Measurements from ENCODE around the gene RGS3. TPM values are rescaled to one million over a fixed set of nuclear protein-coding genes. Genes with fewer than 3 reads are reported as not detected.

Gene RGS3
- total RNA-seq, 1 donor, result 77.4 TPM

GRCh38 chr9:113519426-113520108 lies 56.0 kb downstream of the RGS3 start:
- no peak for TF ChIP-seq CTCF (IDR thresholded peaks at IDR 0.05; ENCODE audit: extremely low read depth, low read depth, low read length)
- H2AFZ ChIP-seq (ENCODE audit: low read length), result no peak overlapping the region
- H3K27me3 ChIP-seq (ENCODE audit: insufficient read depth, low read length), result no peaks in the 10 kb centered on the region
- no peak overlapping the region for H3K4me3 ChIP-seq (ENCODE audit: insufficient read depth, low read length)
- H3K4me2 ChIP-seq (ENCODE audit: insufficient read depth, low read length), result no peak overlapping the region
- H3K79me2 ChIP-seq (ENCODE audit: insufficient read depth, low read length), result no peaks in the 10 kb centered on the region
- H4K20me1 ChIP-seq (ENCODE audit: insufficient read depth, low read length), result no peaks in the 10 kb centered on the region
- H3K9me3 ChIP-seq (ENCODE audit: low read depth, low read length), result no peaks in the 10 kb centered on the region
- H3K36me3 ChIP-seq (ENCODE audit: insufficient read depth, low read length), result no peaks in the 10 kb centered on the region
- no peak for DNase-seq (ENCODE audit: insufficient read length, low spot score, missing footprints)
- H3K27ac ChIP-seq (ENCODE audit: low read depth, low read length), result no peak overlapping the region
- peaks cover 29% of the 10 kb centered on the region for H3K4me1 ChIP-seq (ENCODE audit: insufficient read depth, low read length)

GRCh38 chr9:113520109-113520642 lies 56.6 kb downstream of the RGS3 start:
- Histone ChIP-seq H3K27ac (ENCODE audit: low read depth, low read length) (no peak overlapping the region), H3K4me3 (ENCODE audit: insufficient read depth, low read length) (no peak overlapping the region), H3K79me2 (ENCODE audit: insufficient read depth, low read length) (no peaks in the 10 kb centered on the region), H3K36me3 (ENCODE audit: insufficient read depth, low read length) (no peaks in the 10 kb centered on the region), H3K4me2 (ENCODE audit: insufficient read depth, low read length) (no peak overlapping the region), H4K20me1 (ENCODE audit: insufficient read depth, low read length) (no peaks in the 10 kb centered on the region), H2AFZ (ENCODE audit: low read length) (no peak overlapping the region), H3K27me3 (ENCODE audit: insufficient read depth, low read length) (no peaks in the 10 kb centered on the region), H3K4me1 (ENCODE audit: insufficient read depth, low read length) (peaks cover 29% of the 10 kb centered on the region), H3K9me3 (ENCODE audit: low read depth, low read length) (no peaks in the 10 kb centered on the region)
- no peak for TF ChIP-seq CTCF (IDR thresholded peaks at IDR 0.05; ENCODE audit: extremely low read depth, low read depth, low read length)
- no peak for DNase-seq (ENCODE audit: insufficient read length, low spot score, missing footprints)

- no peaks in the 10 kb centered on the region for H4K20me1 ChIP-seq (ENCODE audit: insufficient read depth, low read length)
- no peak overlapping the region for H3K27ac ChIP-seq (ENCODE audit: low read depth, low read length)
- H3K36me3 ChIP-seq (ENCODE audit: insufficient read depth, low read length), result no peaks in the 10 kb centered on the region
- no peak for DNase-seq (ENCODE audit: insufficient read length, low spot score, missing footprints)
- H3K4me3 ChIP-seq (ENCODE audit: insufficient read depth, low read length), result no peak overlapping the region
- H3K4me1 ChIP-seq (ENCODE audit: insufficient read depth, low read length), result peaks cover 25% of the 10 kb centered on the region
- no peaks in the 10 kb centered on the region for H3K79me2 ChIP-seq (ENCODE audit: insufficient read depth, low read length)
- H3K9me3 ChIP-seq (ENCODE audit: low read depth, low read length), result no peaks in the 10 kb centered on the region
- no peak for TF ChIP-seq CTCF (IDR thresholded peaks at IDR 0.05; ENCODE audit: extremely low read depth, low read depth, low read length)
- H3K27me3 ChIP-seq (ENCODE audit: insufficient read depth, low read length), result no peaks in the 10 kb centered on the region
- no peak overlapping the region for H2AFZ ChIP-seq (ENCODE audit: low read length)
- no peak overlapping the region for H3K4me2 ChIP-seq (ENCODE audit: insufficient read depth, low read length)
Measured at GRCh38 chr9:113521693-113522255, 58.2 kb downstream of the RGS3 start.

- no peaks in the 10 kb centered on the region for H3K9me3 ChIP-seq (ENCODE audit: low read depth, low read length)
- no peaks in the 10 kb centered on the region for H3K27me3 ChIP-seq (ENCODE audit: insufficient read depth, low read length)
- H3K79me2 ChIP-seq (ENCODE audit: insufficient read depth, low read length), result no peaks in the 10 kb centered on the region
- H3K27ac ChIP-seq (ENCODE audit: low read depth, low read length), result no peak overlapping the region
- H3K4me2 ChIP-seq (ENCODE audit: insufficient read depth, low read length), result no peak overlapping the region
- no peak for DNase-seq (ENCODE audit: insufficient read length, low spot score, missing footprints)
- no peak for TF ChIP-seq CTCF (IDR thresholded peaks at IDR 0.05; ENCODE audit: extremely low read depth, low read depth, low read length)
- H4K20me1 ChIP-seq (ENCODE audit: insufficient read depth, low read length), result no peaks in the 10 kb centered on the region
- peaks cover 25% of the 10 kb centered on the region for H3K4me1 ChIP-seq (ENCODE audit: insufficient read depth, low read length)
- H3K4me3 ChIP-seq (ENCODE audit: insufficient read depth, low read length), result no peak overlapping the region
- H3K36me3 ChIP-seq (ENCODE audit: insufficient read depth, low read length), result no peaks in the 10 kb centered on the region
- H2AFZ ChIP-seq (ENCODE audit: low read length), result no peak overlapping the region
Measured at GRCh38 chr9:113522419-113522818, 58.9 kb downstream of the RGS3 start.

All from osteoblast (primary cell).